Measurements from ENCODE around the gene PLD1. TPM values are rescaled to one million over a fixed set of nuclear protein-coding genes. Genes with fewer than 3 reads are reported as not detected.
"Not testable (repeated sequence)": the region's sequence is repeated elsewhere in the genome, so short reads cannot be mapped to it uniquely, and the experiment has no call there.

Gene PLD1
- 31.3 TPM for total RNA-seq

GRCh38 chr3:171809861-171810628 lies at the start of gene PLD1:
Gene PLD1, minus strand, starts transcription at chr3:171810483. Its CDS starts 72,432 bp downstream, at chr3:171738051.
- Histone ChIP-seq H3K27ac (ENCODE audit: low read depth, low read length) (peak within 1 kb of the TSS; percentile 73), H3K4me3 (ENCODE audit: low read length in 3 of 3) (peak within 1 kb of the TSS; percentile 80 to 83 (median 81)), H3K9ac (ENCODE audit: low read depth in 1 of 3, low read length in 3 of 3) (peak within 1 kb of the TSS; percentile 69 to 80 (median 78)), H3K9me3 (ENCODE audit: control insufficient read depth in 3 of 3, low read length in 3 of 3) (no peaks in the 10 kb centered on the region), H3K4me1 (ENCODE audit: control insufficient read depth in 3 of 3, insufficient read depth in 3 of 3, low read length in 3 of 3) (peaks cover 9 to 17% (median 9%) of the 10 kb centered on the region in 3 donors), H3K27me3 (ENCODE audit: control insufficient read depth in 3 of 3, insufficient read depth in 3 of 3, low read length in 3 of 3) (no peaks in the 10 kb centered on the region), H3K36me3 (ENCODE audit: control insufficient read depth in 3 of 3, insufficient read depth in 3 of 3, low read length in 3 of 3) (no peaks in the 10 kb centered on the region)

GRCh38 chr3:171858770-171859169 lies 48.5 kb upstream of the PLD1 start:
- not testable (repeated sequence) for H3K27me3 ChIP-seq (ENCODE audit: control insufficient read depth in 3 of 3, insufficient read depth in 3 of 3, low read length in 3 of 3); H3K27ac ChIP-seq (ENCODE audit: low read depth, low read length); H3K9ac ChIP-seq (ENCODE audit: low read depth in 1 of 3, low read length in 3 of 3); H3K4me3 ChIP-seq (ENCODE audit: low read length in 3 of 3); H3K4me1 ChIP-seq (ENCODE audit: control insufficient read depth in 3 of 3, insufficient read depth in 3 of 3, low read length in 3 of 3); H3K36me3 ChIP-seq (ENCODE audit: control insufficient read depth in 3 of 3, insufficient read depth in 3 of 3, low read length in 3 of 3); H3K9me3 ChIP-seq (ENCODE audit: control insufficient read depth in 3 of 3, low read length in 3 of 3)

GRCh38 chr3:171854649-171855305 lies 44.5 kb upstream of the PLD1 start:
- Histone ChIP-seq H3K9ac (ENCODE audit: low read depth in 1 of 3, low read length in 3 of 3) (no peak overlapping the region), H3K36me3 (ENCODE audit: control insufficient read depth in 3 of 3, insufficient read depth in 3 of 3, low read length in 3 of 3) (no peaks in the 10 kb centered on the region), H3K27me3 (ENCODE audit: control insufficient read depth in 3 of 3, insufficient read depth in 3 of 3, low read length in 3 of 3) (no peaks in the 10 kb centered on the region), H3K27ac (ENCODE audit: low read depth, low read length) (no peak overlapping the region), H3K4me3 (ENCODE audit: low read length in 3 of 3) (no peak overlapping the region), H3K4me1 (ENCODE audit: control insufficient read depth in 3 of 3, insufficient read depth in 3 of 3, low read length in 3 of 3) (no peaks in the 10 kb centered on the region), H3K9me3 (ENCODE audit: control insufficient read depth in 3 of 3, low read length in 3 of 3) (peaks cover 0 to 9% (median 0%) of the 10 kb centered on the region in 3 donors)

GRCh38 chr3:171851660-171852058 lies 41.4 kb upstream of the PLD1 start:
- Histone ChIP-seq H3K9ac (ENCODE audit: low read depth in 1 of 3, low read length in 3 of 3) (no peak overlapping the region), H3K27me3 (ENCODE audit: control insufficient read depth in 3 of 3, insufficient read depth in 3 of 3, low read length in 3 of 3) (no peaks in the 10 kb centered on the region), H3K27ac (ENCODE audit: low read depth, low read length) (no peak overlapping the region), H3K4me1 (ENCODE audit: control insufficient read depth in 3 of 3, insufficient read depth in 3 of 3, low read length in 3 of 3) (no peaks in the 10 kb centered on the region), H3K9me3 (ENCODE audit: control insufficient read depth in 3 of 3, low read length in 3 of 3) (peaks cover 0 to 9% (median 0%) of the 10 kb centered on the region in 3 donors), H3K4me3 (ENCODE audit: low read length in 3 of 3) (no peak overlapping the region), H3K36me3 (ENCODE audit: control insufficient read depth in 3 of 3, insufficient read depth in 3 of 3, low read length in 3 of 3) (no peaks in the 10 kb centered on the region)

- Histone ChIP-seq H3K4me1 (ENCODE audit: control insufficient read depth in 3 of 3, insufficient read depth in 3 of 3, low read length in 3 of 3) (no peaks in the 10 kb centered on the region), H3K9me3 (ENCODE audit: control insufficient read depth in 3 of 3, low read length in 3 of 3) (peaks cover 0 to 9% (median 0%) of the 10 kb centered on the region in 3 donors), H3K36me3 (ENCODE audit: control insufficient read depth in 3 of 3, insufficient read depth in 3 of 3, low read length in 3 of 3) (no peaks in the 10 kb centered on the region), H3K27ac (ENCODE audit: low read depth, low read length) (no peak overlapping the region), H3K27me3 (ENCODE audit: control insufficient read depth in 3 of 3, insufficient read depth in 3 of 3, low read length in 3 of 3) (no peaks in the 10 kb centered on the region), H3K9ac (ENCODE audit: low read depth in 1 of 3, low read length in 3 of 3) (no peak overlapping the region), H3K4me3 (ENCODE audit: low read length in 3 of 3) (no peak overlapping the region)
Observed at GRCh38 chr3:171850960-171851659, 40.8 kb upstream of the PLD1 start.

GRCh38 chr3:171850320-171850959 lies 40.2 kb upstream of the PLD1 start:
- Histone ChIP-seq H3K36me3 (ENCODE audit: control insufficient read depth in 3 of 3, insufficient read depth in 3 of 3, low read length in 3 of 3) (no peaks in the 10 kb centered on the region), H3K4me1 (ENCODE audit: control insufficient read depth in 3 of 3, insufficient read depth in 3 of 3, low read length in 3 of 3) (no peaks in the 10 kb centered on the region), H3K4me3 (ENCODE audit: low read length in 3 of 3) (no peak overlapping the region), H3K27ac (ENCODE audit: low read depth, low read length) (no peak overlapping the region), H3K9ac (ENCODE audit: low read depth in 1 of 3, low read length in 3 of 3) (no peak overlapping the region), H3K27me3 (ENCODE audit: control insufficient read depth in 3 of 3, insufficient read depth in 3 of 3, low read length in 3 of 3) (no peaks in the 10 kb centered on the region), H3K9me3 (ENCODE audit: control insufficient read depth in 3 of 3, low read length in 3 of 3) (peaks cover 0 to 9% (median 0%) of the 10 kb centered on the region in 3 donors)

GRCh38 chr3:171849617-171850319 lies 39.5 kb upstream of the PLD1 start:
- no peak overlapping the region for H3K9ac ChIP-seq (ENCODE audit: low read depth in 1 of 3, low read length in 3 of 3)
- H3K27ac ChIP-seq (ENCODE audit: low read depth, low read length): no peak overlapping the region
- H3K4me3 ChIP-seq (ENCODE audit: low read length in 3 of 3): no peak overlapping the region
- no peaks in the 10 kb centered on the region for H3K27me3 ChIP-seq (ENCODE audit: control insufficient read depth in 3 of 3, insufficient read depth in 3 of 3, low read length in 3 of 3)
- H3K36me3 ChIP-seq (ENCODE audit: control insufficient read depth in 3 of 3, insufficient read depth in 3 of 3, low read length in 3 of 3): no peaks in the 10 kb centered on the region
- H3K9me3 ChIP-seq (ENCODE audit: control insufficient read depth in 3 of 3, low read length in 3 of 3): peaks cover 0 to 7% (median 0%) of the 10 kb centered on the region in 3 donors
- no peaks in the 10 kb centered on the region for H3K4me1 ChIP-seq (ENCODE audit: control insufficient read depth in 3 of 3, insufficient read depth in 3 of 3, low read length in 3 of 3)

GRCh38 chr3:171847595-171848259 lies 37.4 kb upstream of the PLD1 start:
- Histone ChIP-seq H3K9me3 (ENCODE audit: control insufficient read depth in 3 of 3, low read length in 3 of 3) (no peaks in the 10 kb centered on the region), H3K4me3 (ENCODE audit: low read length in 3 of 3) (no peak overlapping the region), H3K9ac (ENCODE audit: low read depth in 1 of 3, low read length in 3 of 3) (no peak overlapping the region), H3K4me1 (ENCODE audit: control insufficient read depth in 3 of 3, insufficient read depth in 3 of 3, low read length in 3 of 3) (no peaks in the 10 kb centered on the region), H3K36me3 (ENCODE audit: control insufficient read depth in 3 of 3, insufficient read depth in 3 of 3, low read length in 3 of 3) (no peaks in the 10 kb centered on the region), H3K27ac (ENCODE audit: low read depth, low read length) (no peak overlapping the region), H3K27me3 (ENCODE audit: control insufficient read depth in 3 of 3, insufficient read depth in 3 of 3, low read length in 3 of 3) (no peaks in the 10 kb centered on the region)

GRCh38 chr3:171847133-171847532 lies 36.9 kb upstream of the PLD1 start:
- H3K36me3 ChIP-seq (ENCODE audit: control insufficient read depth in 3 of 3, insufficient read depth in 3 of 3, low read length in 3 of 3): no peaks in the 10 kb centered on the region
- H3K4me1 ChIP-seq (ENCODE audit: control insufficient read depth in 3 of 3, insufficient read depth in 3 of 3, low read length in 3 of 3): no peaks in the 10 kb centered on the region
- H3K4me3 ChIP-seq (ENCODE audit: low read length in 3 of 3): no peak overlapping the region
- H3K9ac ChIP-seq (ENCODE audit: low read depth in 1 of 3, low read length in 3 of 3): no peak overlapping the region
- no peak overlapping the region for H3K27ac ChIP-seq (ENCODE audit: low read depth, low read length)
- no peaks in the 10 kb centered on the region for H3K27me3 ChIP-seq (ENCODE audit: control insufficient read depth in 3 of 3, insufficient read depth in 3 of 3, low read length in 3 of 3)
- no peaks in the 10 kb centered on the region for H3K9me3 ChIP-seq (ENCODE audit: control insufficient read depth in 3 of 3, low read length in 3 of 3)

All from skeletal muscle tissue (tissue), 4 donors.